HUDEP-2 (cell line): Measurements from ENCODE around the gene SDCCAG8.

Experiments used
- DNase-seq, 76 experiments: peaks; one replicate each; lab custom pipeline; 2025; ENCODE audit not compliant: unreplicated experiment in 76 of 76; lab: John Stamatoyannopoulos, UW

Gene SDCCAG8

GRCh38 chr1:243280571-243281129, 24.8 kb downstream of the SDCCAG8 start:
- DNase-seq: no peak

GRCh38 chr1:243281672-243282071, 25.8 kb downstream of the SDCCAG8 start:
- no peak for DNase-seq

- no peak for DNase-seq
Measured at GRCh38 chr1:243286409-243287122, 30.7 kb downstream of the SDCCAG8 start.

GRCh38 chr1:243287123-243287460, 31.3 kb downstream of the SDCCAG8 start:
- no peak for DNase-seq

- DNase-seq: no peak
Measured at GRCh38 chr1:243287652-243288051, 31.8 kb downstream of the SDCCAG8 start.

GRCh38 chr1:243288062-243288461, 32.2 kb downstream of the SDCCAG8 start:
- no peak for DNase-seq

GRCh38 chr1:243291292-243291691, 35.5 kb downstream of the SDCCAG8 start:
- no peak for DNase-seq

- no peak for DNase-seq
Measured at GRCh38 chr1:243292117-243292516, 36.3 kb downstream of the SDCCAG8 start.

- DNase-seq: no peak
Measured at GRCh38 chr1:243293941-243294722, 38.3 kb downstream of the SDCCAG8 start.

- no peak for DNase-seq
Measured at GRCh38 chr1:243294723-243295121, 38.9 kb downstream of the SDCCAG8 start.

GRCh38 chr1:243299069-243299468, 43.2 kb downstream of the SDCCAG8 start:
- DNase-seq: no peak

GRCh38 chr1:243301059-243301458, 45.2 kb downstream of the SDCCAG8 start:
- no peak for DNase-seq

GRCh38 chr1:243311809-243312208, 56.0 kb downstream of the SDCCAG8 start:
- DNase-seq: no peak

- no peak for DNase-seq
Measured at GRCh38 chr1:243312952-243313634, 57.3 kb downstream of the SDCCAG8 start.

- DNase-seq: no peak
Measured at GRCh38 chr1:243313635-243314536, 58.0 kb downstream of the SDCCAG8 start.

- no peak for DNase-seq
Measured at GRCh38 chr1:243315455-243315854, 59.6 kb downstream of the SDCCAG8 start.

GRCh38 chr1:243315893-243316292, 60.1 kb downstream of the SDCCAG8 start:
- DNase-seq: no peak

GRCh38 chr1:243316366-243316989, 60.6 kb downstream of the SDCCAG8 start:
- no peak for DNase-seq

GRCh38 chr1:243320224-243320623, 64.4 kb downstream of the SDCCAG8 start:
- DNase-seq: no peak

- no peak for DNase-seq
Measured at GRCh38 chr1:243322326-243322725, 66.5 kb downstream of the SDCCAG8 start.
